ENCODE data around the gene ADIG.
"Not testable (repeated sequence)": the region's sequence is repeated elsewhere in the genome, so short reads cannot be mapped to it uniquely, and the experiment has no call there.

ADIG gene

DNA sequence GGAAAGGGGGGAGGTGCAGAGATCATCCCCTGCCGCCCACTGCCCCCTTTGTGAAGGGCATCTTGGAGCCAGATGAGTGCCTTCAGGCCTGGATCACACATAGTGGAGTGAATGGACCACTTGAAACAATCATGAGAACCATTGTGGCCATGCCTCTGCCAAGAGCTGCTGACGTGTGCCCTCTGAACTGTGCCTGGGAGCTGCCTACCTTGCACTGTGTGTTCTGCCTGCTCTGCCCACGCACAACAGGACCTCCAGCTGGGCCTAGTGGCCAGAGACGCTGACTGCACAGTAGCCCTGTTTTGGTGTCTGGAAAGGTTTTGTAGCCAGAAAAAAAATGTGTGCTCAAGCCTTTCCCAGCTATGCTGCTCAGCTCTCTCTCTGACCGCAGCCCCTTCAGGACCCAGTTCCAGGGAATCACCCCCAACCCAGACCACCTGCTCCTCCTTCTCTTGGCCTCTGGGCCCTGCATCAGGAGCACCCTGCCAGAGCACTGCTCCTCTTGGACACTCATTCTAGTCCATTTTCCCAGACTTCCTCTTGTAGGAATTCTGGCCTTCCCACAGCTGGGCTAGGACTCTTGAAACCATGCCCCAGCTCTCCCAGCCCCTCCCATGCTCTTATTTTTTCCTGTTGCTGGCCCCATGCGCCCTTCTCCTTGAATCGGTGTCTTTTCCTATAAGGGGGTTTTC lies 1.6 kb upstream of the ADIG start:
- no peak for DNase-seq

DNA sequence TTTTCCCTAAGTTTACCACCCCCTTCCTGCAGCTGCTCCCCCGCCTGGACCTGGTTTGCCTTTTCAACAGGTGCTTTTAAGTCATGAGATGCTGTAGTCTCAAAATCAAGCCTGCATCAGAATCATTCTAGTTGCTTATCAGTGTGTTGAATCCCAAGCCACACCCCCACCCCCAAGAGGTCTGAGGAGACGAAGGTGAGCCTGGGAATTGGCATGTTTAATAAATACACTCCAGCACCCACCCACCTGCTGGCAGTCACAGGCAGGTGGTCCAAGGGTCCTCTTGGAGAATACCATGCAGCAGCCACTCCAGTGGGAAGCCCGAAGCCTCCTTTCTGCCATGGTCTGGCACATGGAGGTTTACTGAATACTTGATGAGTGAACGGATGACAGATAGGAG lies 1.1 kb upstream of the ADIG start:
- no peak for DNase-seq

DNA sequence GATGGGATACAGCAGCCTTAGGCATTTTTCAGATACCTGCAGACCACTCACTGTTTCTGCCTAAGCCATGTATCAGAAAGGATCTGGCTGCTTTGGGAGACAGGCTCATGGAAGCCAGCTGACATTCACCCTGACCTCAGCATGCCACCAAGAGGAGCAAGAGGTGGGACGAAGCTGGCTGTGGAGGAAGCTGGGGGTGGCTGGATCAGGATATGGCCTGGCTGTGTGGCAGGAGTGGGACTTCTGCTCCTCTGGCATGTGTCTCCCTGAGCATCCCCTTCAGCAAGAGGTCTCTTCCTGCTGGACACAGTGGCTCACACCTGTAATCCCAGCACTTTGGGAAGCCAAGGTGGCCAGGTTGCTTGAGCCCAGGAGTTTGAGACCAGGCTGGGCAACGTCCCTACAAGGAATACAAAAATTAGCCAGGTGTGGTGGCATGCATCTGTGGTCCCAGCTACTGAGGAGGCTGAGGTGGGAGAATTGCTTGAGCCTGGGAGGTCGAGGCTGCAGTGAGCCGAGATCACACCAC lies 897 bp downstream of the ADIG start:
- no peak for DNase-seq

DNA sequence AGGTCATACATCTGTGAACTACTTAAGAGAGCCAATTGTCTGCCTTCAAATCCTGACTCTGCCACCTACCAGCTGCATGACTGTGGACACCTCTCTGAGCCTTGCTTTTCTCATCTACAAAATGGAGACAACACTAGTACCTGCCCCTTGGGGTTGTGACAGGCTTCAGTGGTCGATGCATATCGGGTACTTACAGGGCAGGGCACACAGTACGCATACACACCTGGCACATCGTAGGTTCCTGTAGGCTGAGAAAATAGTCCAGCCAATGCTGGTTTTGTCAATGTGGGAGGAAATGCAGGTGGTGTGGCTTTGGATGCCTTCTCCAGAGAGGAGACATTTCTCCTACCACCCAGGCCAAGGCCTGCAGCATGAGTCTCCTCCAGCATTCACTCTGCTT lies 2.3 kb downstream of the ADIG start:
- DNase-seq: no peak

DNA sequence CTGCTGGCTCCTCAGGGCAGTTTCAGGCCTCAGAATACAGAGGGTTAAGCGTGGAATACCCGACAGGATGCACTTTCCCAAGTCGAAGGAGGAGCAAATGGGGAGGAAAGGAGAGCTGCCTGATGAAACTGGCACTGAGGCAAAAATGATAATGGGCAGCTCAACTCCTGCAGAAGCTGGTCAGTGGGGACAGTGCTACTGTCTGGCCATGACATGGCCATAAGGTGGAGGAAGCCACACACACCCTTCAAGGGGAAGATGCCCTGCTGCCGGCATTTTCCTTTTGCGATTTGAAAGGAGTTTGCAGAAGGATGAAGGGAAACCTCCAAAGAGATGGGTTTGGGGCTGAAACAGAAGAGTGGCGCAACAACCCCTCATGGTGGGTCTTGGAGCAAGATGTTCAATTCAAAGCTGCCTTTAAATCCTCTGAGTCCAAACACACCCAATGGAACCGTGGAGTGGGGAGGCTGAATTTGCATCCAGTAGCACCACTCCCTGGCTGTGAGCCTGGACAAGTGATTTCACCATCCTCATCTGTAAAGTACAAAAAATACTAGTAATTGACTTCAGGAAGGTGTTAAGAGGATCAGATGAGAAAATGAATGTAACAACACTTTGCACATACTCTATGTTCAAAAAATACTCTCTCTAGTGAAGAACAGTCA lies 3.2 kb downstream of the ADIG start:
- no peak for DNase-seq

DNA sequence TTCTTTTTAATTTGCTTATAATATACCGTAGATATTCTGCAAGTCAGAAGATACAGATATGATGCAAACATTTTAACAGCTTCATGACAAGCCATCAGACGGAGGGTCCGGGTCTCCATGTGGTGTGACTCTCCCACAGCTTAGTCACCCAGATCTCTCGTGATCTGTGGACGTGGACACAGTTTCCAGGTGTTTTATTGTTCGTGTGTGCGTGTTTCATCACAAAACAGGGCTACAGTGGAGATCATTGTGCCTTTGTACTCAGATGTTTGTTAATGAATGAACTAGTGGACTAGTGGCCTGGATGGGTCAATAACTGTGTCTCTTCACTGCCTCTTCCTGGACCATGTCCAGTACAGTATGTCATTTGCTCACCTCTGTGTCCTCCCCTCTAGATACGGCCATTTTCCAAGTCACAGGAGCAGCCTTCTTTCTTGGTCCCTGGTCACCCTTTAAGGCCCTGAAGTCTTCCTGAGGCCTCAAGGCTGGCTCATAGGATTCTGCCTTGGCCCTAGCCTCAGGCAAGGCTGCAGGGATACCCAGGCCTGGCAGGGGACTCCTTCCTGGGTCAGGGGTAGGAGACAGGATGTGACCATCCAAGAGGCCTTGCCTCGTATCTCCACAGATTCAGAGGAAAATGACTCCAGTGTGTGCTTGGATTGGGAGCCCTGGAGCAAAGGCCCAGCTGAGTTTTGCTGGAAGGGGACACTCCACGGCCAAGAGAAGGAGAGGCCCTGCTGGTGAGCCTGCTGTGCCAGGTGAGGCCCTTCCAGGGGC lies 4.6 kb downstream of the ADIG start:
- DNase-seq: no peak

DNA sequence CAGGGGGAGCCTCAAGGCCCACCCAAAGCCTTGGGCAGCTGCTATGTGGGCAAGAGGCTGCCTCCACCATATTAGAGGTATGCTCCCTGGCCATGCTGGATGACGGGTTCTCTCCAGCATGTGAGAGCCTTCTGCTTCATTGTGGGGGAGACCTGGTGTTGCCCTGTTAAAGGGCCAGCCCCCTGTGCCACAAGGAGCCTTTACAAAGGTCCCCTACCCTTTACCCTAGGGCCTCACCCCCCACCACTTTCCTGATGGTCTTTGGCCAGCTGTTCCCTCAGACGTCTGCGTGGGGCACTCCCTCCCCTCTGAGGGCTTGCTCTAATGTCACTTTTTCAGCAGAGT lies 5.2 kb downstream of the ADIG start:
- DNase-seq: no peak

DNA sequence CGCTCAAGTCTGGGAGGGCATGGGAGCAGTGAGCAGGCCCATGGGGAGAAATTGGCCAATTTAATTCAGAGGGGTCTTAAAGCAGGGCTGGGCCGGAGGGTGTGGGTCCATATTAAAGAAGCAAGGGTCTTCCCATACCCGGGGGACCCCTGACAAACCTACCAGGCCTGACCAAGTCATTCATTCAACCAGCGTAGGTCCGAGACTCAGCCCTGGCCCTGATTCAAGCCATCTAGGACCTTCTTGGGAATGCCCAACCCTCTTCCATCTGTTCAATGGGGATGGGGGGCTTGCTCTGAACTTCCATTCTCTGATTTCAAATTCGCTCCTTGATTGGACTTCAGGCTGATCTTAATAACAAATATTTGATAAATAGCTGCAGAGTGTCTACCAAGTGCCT lies 7.3 kb downstream of the ADIG start:
- no peak for DNase-seq

DNA sequence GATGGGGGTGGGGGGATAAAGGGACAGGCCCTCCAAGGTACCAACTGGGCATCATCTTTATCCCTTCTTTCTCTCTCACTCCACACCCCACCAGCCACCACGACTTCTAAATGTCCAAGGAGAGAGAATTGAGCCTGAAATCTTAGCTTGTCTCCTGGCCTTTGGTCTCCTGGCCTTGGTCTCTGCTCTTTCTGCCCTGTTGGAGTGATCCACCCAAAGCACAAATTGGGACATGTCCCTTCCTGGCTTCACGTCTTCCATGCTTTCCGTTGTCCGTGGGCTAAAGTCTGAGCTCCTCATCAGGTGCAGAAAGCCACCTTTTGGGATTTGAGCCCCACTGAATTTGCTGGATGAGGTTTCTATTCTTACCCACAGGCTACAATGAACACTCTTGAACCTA lies 8.4 kb downstream of the ADIG start:
- no peak for DNase-seq

DNA sequence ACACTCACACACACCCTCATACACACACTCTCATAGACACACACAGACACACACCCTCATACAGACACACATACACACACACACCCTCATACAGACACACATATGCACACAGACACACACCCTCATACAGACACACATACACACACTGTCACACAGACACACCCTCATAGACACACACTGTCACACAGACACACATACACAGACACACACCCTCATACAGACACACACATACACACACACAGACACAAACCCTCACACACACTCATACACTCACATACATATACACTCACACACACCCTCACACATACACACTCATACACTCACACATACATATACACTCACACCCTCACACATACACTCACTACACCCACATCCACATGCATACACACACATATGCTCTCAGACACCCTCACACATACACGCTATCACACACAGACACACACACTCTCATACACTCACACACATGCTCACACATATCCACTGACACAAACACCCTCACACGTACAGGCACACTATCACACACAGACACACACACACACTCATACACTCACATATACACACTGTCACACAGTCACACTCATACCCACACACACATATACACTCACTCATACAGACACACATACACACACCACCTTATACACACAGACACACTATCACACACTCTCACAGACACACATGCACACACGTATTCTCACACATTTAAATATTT lies 9.1 kb downstream of the ADIG start:
- no peak for DNase-seq

DNA sequence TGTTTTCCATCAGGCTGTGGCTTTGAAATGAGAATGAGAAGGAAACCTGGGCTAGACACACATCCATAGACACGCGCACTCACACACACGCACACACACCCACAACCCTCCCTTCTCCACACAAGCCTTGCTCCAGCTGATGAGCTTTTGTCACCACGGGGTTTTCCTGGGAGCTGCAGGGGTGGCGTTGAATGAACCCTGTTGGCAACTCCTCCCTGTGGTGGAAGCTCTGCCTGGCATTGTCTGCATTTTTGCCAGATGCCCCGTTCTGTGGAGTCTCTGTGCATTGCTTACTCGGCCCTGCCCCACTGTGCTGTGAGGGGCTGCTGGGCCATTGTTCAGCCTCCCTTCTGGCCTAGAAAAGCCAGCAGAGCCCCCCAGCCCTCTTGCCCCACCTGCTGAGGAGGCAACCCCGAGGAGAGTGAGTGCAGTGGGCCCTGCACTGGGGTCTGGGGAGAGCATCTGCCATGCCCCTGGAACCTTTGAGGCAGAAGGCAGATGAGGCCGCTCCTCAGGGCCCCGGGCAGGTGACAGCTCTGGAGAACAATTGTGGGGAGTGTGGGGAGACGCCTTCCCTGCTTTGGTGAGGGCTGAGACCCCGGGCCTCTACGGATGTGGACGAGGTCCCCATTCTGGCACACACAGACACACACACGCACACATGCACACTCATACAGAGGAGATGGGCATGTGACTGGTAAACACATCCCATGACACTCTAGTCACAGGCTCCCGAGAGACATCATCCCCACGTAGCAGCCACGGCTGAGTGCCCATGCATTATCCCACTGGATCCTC lies 9.9 kb downstream of the ADIG start:
- no peak for DNase-seq

DNA sequence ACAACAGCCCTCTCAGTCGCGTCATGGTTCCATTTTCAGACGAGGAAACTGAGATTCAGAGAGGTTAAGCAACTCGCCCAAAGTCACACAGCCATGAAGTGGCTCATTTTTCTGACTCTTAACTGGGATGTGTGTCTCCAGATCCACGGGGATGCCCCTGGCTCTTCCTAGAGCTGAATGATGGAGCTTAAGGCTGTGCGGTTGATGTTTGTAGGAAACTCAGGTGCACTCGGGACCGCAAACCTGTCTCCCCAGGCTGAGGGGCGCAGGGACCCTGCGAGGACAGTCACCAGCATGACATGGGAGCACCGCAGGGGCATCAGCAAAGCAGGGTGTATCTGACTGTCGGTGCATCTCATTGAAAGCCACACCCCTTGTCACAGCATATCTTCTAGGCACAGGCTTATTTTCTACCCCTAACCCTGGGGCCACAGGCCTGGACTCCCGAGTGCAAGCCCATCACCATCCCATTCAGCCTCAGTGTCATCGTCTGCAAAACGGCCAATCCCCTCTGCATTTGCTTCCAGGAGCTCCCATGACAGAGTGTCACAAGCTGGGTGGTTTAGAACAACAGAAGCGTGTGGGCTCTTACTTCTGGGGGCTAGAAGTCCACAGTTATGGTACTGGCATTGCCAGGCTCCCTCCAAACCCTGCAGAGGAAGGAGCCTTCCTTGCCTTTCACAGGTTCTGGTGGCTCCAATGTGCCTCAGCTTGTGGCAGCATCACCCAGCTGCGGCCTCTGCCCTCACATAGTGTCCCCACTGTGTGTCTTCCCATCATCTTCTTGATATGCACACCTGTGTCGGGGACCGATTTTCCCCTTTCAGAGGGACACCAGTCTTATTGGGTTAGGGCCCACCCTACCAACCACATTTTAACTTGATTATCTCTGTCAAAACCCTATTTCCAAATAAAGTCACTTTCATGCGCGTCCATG lies 10.7 kb downstream of the ADIG start:
- DNase-seq: no peak

DNA sequence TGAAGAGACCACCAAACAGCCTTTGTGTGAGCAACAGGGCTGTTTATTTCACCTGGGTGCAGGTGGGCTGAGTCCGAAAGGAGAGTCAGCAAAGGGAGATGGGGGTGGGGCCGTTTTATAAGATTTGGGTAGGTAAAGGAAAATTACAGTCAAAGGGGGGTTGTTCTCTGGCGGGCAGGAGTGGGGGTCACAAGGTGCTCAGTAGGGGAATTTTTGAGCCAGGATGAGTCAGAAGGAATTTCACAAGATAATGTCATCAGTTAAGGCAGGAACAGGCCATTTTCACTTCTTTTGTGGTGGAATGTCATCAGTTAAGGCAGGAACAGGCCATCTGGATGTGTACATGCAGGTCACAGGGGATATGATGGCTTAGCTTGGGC lies 11.4 kb downstream of the ADIG start:
- DNase-seq: not testable (repeated sequence)

DNA sequence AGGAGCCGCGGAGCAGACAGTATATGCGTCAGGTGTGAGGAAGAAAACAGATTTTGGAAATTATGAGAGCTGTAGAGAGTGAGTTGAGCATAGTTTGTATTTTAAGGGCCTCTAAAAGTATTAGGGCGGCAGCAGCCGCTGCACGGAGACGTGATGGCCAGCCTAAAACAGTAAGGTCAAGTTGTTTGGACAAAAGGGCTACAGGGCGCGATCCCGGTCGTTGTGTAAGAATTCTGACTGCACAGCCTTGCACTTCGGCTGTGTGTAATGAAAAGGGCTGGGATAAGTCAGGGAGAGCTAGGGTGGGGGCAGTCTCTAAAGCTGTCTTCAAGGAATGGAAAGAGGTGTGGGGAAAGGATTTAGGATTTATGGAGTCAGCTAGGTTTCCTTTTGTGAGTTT lies 13.3 kb downstream of the ADIG start:
- DNase-seq: not testable (repeated sequence)

DNA sequence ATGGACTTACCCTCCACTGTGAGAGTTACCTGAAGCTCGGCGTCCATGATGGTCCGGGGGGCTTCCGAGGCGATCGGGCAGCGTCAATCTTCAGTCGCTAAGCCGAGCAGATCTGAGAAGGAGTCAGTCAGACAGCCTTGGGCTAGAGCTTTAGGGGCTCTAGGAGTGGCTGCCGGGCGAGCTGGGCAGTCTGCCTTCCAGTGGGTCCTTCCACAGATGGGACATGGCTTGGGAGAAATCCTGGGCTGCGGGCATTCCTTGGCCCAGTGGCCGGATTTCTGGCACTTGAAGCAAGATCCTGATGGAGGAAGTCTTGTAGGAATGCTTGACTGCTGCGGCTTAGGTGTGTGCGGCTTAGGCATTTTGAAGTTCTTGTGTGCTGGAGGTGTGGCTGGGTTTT lies 14.9 kb downstream of the ADIG start:
- DNase-seq: not testable (repeated sequence)

DNA sequence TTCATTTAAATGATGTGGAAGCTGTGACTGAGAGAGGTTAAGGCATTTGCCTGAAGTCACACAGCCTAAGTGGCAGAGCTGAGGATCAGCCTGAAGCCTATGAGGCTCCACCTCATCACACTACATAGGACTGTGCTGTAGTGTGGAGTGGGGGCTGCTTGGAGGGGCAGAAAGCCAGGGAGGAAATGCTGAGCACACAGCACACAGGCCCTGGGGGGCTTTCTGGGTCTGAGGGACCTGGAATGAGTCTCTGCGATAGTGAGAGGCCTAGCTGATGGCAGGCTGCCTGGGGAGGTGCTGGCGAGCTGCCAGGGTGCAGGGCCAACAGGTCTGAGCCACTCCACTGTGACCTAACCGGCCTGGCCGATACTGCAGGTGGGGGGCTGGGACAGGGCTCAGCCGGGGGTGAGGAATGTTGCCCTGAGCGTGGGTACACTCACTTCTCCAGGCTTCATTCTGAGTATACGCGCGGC lies 18.4 kb downstream of the ADIG start:
- DNase-seq: no peak

DNA sequence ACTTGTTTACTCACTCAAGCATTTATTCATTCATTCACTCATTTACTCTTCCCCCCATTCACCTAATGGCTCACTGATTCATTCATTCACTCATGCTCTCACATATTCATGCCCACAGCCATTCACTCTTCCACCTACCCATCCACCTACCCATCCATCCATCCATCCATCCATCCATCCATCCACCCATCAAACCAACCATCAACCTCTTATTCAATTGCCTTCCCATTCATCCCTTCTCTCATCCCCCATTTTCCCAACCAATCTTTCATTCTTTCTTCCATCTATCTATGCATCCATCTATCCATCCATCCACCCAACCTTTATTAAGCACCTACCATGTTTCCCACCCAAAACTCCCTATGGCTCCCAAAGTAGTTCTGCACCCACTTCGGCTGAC lies 19.1 kb downstream of the ADIG start:
- DNase-seq: no peak

DNA sequence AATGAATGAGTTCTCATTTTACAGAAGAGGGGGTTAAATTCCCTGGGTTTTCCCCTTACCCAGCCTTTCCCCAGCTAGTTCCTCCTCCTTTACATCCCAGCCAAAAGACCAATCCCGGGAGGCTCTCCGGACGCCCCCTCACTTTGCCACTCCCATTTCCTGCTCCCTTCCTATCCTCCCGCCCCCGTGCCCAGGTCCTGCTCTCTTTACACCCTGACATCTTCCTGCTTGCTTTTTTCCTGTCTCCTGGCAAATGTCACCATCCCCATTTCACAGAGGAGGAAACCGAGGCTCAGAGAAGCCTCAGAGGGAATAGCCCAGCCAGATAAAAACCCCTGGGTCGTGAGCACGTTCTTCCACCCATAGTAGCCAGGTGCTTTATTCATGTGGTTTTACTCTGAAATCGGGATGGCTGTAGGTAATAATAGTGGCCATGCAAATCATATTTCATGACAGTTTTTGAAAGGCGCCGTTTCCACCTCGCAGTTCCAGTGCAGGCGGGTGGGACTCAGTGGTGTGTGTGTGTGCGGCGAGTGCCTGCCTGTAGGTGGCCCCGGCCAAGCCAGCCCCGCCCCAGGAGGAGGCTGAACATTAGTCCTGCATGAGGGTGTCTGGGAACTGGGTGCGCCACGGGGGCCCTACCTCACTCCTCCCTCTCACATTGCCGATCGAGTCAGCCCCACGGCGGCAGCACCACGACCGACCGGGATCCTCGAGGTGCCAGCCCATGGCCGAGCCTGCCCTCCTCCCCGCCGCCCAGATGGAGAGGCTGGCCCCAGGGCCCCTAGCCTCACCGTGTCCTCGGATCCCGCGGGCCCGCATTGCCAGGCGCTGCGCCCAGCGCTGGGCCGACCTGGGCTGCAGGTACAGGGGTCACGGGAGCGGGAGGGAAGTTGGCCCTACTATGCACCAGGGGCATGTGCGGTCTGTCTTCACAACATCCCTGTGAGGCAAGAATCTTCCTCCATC lies 20.5 kb downstream of the ADIG start, which contains the start of gene ARHGAP40:
Gene ARHGAP40, plus strand, starts transcription at position 594 of the 969 bp plus-strand sequence.
- DNase-seq: no peak

DNA sequence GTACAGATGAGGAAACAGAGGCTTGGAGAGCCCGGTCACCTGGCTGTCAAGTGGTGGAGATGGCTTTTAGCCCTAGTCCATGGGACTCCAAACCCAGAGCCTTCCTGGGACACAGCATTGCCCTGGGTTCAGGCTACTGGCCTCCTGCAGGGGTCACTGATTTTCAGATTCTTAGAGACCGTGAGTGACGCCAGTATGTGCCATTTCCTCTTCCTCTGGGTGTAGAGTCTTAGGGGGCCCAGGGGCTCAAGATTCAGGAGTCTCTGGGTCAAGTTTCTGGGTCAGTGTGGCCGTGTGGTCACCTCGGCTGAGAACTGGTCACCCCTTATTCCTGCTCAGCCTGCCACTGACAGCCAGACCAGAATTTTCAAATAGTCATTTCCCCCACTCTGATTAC lies 21.2 kb downstream of the ADIG start:
- DNase-seq: no peak

DNA sequence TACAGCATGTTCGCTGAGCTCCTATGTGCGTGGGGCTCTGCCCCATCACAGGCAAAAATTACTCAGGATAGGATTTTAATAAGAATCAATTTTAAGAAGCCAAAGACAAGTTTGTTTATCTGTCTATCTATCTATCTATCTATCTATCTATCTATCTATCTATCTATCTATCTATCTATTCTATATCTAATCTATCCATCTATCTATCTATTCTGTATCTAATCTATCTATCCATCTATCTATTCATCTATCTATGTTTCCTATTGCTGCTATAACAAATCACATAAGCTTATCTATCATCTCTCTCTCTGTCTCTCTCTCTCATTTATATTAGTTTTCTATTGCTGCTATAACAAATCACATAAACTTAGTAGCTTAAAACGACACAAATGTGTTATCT lies 22.3 kb downstream of the ADIG start:
- no peak for DNase-seq

Data from NCI-H446 (cell line).